GM13977 (cell line): Measurements from ENCODE around the gene FCER1G.

ENCODE experiments used
- DNase-seq: peaks from one replicate; pipeline ENCODE4 v3.0.0; 2012; ENCODE audit warnings: low spot score
- CTCF ChIP-seq: IDR thresholded peaks from 2 replicates; pipeline ENCODE4 v1.5.1; 2012; ENCODE audit warnings: mild to moderate bottlenecking, control low read depth; ENCODE audit not compliant: insufficient read depth; ENCODE audit errors: extremely low read depth, missing control alignments
- in situ Hi-C: fragments of 300-500 bp; cut with MboI; formaldehyde crosslinking; loops from one replicate; pipeline ENCODE4 v1.12.0; 2022; ENCODE audit warnings: low sequenced_read_pairs, low pct_unique_long_range_greater_than_20kb, mixed read lengths, inconsistent platforms; ENCODE audit not compliant: unreplicated experiment

The FCER1G gene

GRCh38 chr1:161185732-161186311 is 29.3 kb upstream of the FCER1G start:
- in situ Hi-C loops: loop anchor here (25.0 kb wide), 1 partner anchor 526 kb away; the partner anchor contains the start of genes FCRLA and FCRLB
- no peak for DNase-seq
- no peak for TF ChIP-seq CTCF

- no peak for DNase-seq
- in situ Hi-C loops: loop anchor here (25.0 kb wide), 1 partner anchor 525 kb away; the partner anchor contains the start of genes FCRLA and FCRLB
- TF ChIP-seq CTCF: no peak
Measured at GRCh38 chr1:161187311-161187710, 27.8 kb upstream of the FCER1G start.

DNA sequence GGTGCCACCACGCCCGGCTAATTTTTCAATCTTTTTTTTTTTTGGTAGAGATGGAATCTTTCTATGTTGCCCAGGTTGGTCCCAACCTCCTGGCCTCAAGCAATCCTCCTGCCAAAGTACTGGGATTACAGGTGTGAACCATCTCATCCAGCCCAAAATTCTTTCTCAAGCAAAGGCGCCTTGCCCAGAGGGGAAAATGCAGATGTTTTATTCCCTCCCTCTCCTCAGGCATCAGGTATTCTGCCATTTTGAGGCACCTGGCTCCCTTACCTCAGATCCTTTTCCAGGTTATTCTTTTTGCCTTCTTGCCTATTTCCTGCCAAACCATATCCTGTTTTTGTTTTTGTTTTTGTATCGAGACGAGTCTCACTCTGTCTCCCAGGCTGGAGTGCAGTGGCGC is 26.7 kb upstream of the FCER1G start:
- no peak for DNase-seq
- in situ Hi-C loops: loop anchor here (25.0 kb wide), 1 partner anchor 524 kb away; the partner anchor contains the start of genes FCRLA and FCRLB
- TF ChIP-seq CTCF: no peak

- no peak for DNase-seq
- in situ Hi-C loops: loop anchor here (25.0 kb wide), 1 partner anchor 523 kb away; the partner anchor contains the start of genes FCRLA and FCRLB
- TF ChIP-seq CTCF: no peak
Measured at GRCh38 chr1:161189036-161189435, 26.1 kb upstream of the FCER1G start.

DNA sequence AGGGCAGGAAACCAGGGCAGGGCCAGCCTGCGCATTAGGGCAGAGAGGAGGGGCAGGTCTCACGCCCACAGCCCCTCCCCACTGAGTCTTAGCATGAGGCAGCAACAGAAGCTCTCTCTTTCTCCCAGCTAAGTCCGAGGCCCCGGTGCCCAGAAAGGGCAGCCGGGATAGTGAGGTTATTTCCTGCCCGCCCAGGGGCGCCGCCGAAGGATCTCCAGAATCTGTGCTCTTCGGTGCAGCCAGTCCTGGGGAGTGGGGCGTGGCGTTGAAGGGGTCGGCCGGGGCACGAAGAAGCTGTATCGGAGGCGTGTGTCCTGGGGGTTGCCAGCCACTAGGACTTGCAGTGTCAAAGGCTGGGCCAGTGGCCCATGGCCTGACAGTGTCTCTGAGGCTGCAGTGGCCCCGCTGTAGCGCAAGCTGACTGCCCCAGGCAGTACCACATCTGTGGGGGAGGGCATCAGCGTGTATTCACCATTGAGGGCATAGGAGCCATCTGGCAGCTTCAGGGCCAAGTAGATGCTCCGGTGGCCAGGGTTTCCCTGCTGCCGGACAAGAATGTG is 24.1 kb upstream of the FCER1G start:
- in situ Hi-C loops: loop anchor here (25.0 kb wide), 1 partner anchor 521 kb away; the partner anchor contains the start of genes FCRLA and FCRLB
- DNase-seq: no peak
- TF ChIP-seq CTCF: no peak

DNA sequence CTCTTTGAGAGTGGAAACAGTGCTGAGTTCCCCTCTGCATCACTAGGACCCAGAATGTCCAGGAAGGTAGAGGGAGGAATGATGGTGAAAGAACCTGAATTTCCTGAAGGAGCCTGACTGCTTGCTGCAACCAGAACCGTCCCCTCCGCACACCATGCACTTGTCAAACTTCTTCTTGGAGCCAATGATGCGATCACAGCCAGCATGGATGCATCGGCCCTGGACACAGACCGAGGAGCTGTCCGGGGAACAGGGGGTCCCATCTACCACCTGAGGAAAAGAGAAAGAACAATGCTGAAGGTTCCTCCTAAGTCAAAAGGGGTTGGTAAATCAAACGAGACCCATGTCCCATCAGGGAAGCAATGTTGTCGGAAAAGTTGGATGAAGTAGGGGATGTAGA is 23.1 kb upstream of the FCER1G start:
- no peak for TF ChIP-seq CTCF
- in situ Hi-C loops: loop anchor here (25.0 kb wide), 1 partner anchor 520 kb away; the partner anchor contains the start of genes FCRLA and FCRLB
- no peak for DNase-seq
